Activated naive CD8-positive, alpha-beta T cell (primary cell): ENCODE results near the gene P2RY10.

ENCODE experiments used
- H3K27ac Mint-ChIP-seq: one replicate; pipeline ENCODE4 v1.8.0; 2021; ENCODE audit warnings: mixed read lengths
- H3K27me3 Mint-ChIP-seq: one replicate; pipeline ENCODE4 v1.8.0; 2021; ENCODE audit warnings: mixed read lengths
- H3K36me3 Mint-ChIP-seq: one replicate; pipeline ENCODE4 v1.8.0; 2021; ENCODE audit warnings: mixed read lengths
- H3K4me1 Mint-ChIP-seq: one replicate; pipeline ENCODE4 v1.8.0; 2021; ENCODE audit warnings: low read depth, mixed read lengths
- H3K4me3 Mint-ChIP-seq: one replicate; pipeline ENCODE4 v1.8.0; 2021; ENCODE audit warnings: mild to moderate bottlenecking, mixed read lengths
- H3K9me3 Mint-ChIP-seq: one replicate; pipeline ENCODE4 v1.8.0; 2021; ENCODE audit warnings: low read depth, mixed read lengths

Gene P2RY10, protein sequence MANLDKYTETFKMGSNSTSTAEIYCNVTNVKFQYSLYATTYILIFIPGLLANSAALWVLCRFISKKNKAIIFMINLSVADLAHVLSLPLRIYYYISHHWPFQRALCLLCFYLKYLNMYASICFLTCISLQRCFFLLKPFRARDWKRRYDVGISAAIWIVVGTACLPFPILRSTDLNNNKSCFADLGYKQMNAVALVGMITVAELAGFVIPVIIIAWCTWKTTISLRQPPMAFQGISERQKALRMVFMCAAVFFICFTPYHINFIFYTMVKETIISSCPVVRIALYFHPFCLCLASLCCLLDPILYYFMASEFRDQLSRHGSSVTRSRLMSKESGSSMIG

DNA sequence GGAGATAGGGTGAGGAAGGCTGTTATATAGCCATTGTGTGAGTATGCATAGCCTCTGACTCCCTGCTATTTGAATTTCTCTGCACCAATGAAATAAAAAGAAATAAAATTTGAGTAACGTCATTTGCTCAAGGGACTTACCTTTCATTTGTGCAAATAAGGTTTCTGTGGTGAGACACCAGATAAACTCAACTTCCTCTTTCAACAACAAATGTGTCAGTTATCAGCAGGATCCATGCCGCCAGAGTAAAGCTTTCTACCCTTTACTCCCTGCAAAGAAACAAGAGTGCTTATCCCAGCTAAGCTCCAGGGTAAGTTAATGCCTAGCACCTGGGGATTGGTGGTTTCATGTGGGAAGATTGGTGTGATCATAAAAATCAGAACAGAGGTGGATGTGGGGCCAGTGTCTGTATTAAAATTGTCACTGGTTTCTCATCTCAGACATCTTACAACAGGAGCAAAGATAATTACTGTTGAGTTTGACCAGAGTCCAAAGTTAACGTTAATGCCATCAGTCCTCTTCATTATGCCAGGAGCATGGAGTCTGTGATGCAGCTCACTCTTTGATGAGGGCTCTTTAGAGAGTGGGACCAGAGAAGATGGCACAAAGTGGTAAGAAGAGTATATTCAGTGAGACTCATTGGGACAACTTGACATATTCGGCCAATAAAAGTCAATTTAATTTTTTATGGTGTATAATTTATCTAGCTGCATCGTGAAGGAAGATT is at the start of gene P2RY10:
P2RY10 (plus strand) TSS at position 206 of the 727 bp plus-strand sequence. CDS start 15,130 bp downstream, outside the sequence.
- H3K36me3 Mint-ChIP-seq, result peaks cover 5% of the 10 kb centered on the region
- H3K27me3 Mint-ChIP-seq, result no peaks in the 10 kb centered on the region
- H3K9me3 Mint-ChIP-seq, result no peaks in the 10 kb centered on the region
- peaks cover 85% of the 10 kb centered on the region for H3K4me1 Mint-ChIP-seq
- H3K27ac Mint-ChIP-seq, result peak within 1 kb of the TSS; percentile 99
- H3K4me3 Mint-ChIP-seq, result peak within 1 kb of the TSS; percentile 98

DNA sequence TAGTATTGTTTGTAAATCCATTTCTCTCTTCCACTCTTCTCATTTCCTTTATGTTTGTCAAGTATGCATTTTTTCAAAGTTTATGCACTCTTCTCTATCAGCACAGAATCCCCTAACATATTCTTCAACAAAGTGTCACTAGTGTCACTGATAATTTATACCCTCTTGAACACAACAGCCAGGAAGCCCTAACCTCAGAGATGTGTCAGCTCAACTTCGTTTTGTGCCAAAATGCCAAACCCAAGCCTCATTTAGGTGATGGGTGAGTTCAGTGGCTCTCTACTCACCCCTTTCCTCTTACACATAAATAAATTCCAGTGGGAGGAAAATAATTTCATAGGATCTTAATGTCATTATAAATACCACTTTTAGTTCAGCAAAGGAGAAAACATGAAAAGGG is 22.4 kb upstream of the P2RY10 start:
- Mint-ChIP-seq H3K4me1 (peaks cover 10% of the 10 kb centered on the region), H3K4me3 (no peak overlapping the region), H3K9me3 (no peaks in the 10 kb centered on the region), H3K36me3 (no peaks in the 10 kb centered on the region), H3K27ac (no peak overlapping the region), H3K27me3 (no peaks in the 10 kb centered on the region)

DNA sequence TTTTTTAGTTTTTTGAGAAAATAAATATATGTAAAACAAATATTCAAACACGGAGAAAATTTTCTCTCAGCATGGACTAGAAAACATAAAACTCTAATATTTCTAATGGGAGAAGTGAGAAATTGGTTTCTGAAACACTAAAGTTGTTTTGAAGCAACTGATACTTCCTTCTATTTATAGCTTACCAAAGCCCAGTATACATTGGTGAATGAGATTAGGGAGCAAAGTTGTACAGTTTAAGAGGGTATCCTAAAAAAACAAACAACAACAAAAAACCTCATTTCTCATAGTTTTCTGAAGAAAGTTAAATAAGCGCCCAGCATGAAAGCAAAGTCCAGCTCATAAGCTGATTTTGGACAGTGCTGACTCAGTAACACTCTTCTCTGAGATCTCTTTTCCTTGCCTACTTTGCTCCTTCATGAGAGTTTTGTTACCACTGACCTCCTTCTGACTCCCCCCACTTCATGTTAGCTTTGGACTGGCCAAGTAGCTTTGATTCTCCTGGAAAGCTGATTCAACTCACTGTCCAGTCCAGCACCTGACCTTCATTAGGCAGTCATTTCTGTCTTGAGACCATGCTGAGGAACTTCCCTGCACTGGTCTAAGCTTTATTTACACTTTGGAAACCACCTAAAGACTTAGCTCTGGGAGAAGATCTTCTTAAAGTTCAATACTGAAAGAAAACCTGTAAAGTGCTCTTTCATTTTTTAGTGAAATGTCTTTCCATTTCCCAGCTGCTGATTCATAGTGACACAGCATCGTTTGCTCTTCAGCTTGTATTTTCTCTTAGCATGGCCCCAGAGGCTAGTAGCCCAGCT is 21.8 kb upstream of the P2RY10 start:
- Mint-ChIP-seq H3K4me3 (peak overlapping the region; percentile 49), H3K4me1 (peaks cover 10% of the 10 kb centered on the region), H3K27ac (peak overlapping the region; percentile 76), H3K36me3 (no peaks in the 10 kb centered on the region), H3K27me3 (no peaks in the 10 kb centered on the region), H3K9me3 (no peaks in the 10 kb centered on the region)

DNA sequence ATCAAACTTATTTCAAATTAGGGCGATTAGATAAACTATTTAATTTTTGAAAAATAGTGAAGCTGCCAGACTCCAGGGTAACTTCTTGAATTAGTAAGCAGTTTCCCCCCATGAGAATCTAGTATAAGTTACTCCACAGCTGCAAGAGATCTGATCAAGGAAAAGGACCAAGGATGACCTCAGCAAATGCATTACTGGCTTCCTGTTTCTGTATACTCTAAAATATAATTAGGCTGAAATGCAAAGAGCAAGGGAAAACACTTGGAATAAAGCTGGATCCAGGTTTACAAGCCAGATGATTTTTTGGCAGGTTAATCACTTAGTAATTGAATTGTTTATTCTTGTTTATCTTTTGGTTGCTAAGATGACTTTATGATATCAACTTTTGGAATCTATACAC is 13.4 kb upstream of the P2RY10 start:
- Mint-ChIP-seq H3K27me3 (no peaks in the 10 kb centered on the region), H3K36me3 (no peaks in the 10 kb centered on the region)

DNA sequence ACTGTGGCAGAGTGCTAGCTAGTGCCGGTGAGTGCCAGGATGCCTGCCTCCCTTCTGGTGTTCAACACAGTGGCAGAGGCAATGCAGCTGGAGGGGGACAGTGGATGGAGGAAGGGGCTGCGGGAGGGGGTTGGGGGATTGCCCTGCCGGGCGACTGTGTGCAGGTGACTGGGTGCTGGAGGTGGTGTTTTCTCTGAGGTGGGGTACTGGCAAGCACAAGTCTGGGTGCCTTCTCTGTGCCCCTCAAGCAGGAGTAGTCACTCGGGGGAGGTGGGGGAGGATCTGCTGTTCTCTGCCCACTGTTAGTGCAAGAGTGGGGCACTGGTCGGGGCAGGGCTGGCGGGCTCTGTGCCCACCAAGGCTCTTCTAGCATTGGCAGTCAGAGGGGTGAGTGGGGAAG is 10.3 kb upstream of the P2RY10 start:
- Mint-ChIP-seq H3K36me3 (no peaks in the 10 kb centered on the region), H3K9me3 (no peaks in the 10 kb centered on the region), H3K27me3 (no peaks in the 10 kb centered on the region), H3K27ac (no peak overlapping the region), H3K4me1 (no peaks in the 10 kb centered on the region), H3K4me3 (no peak overlapping the region)

More for the DNA sequence above, 13.4 kb upstream of the P2RY10 start:
- Mint-ChIP-seq H3K4me1 (no peaks in the 10 kb centered on the region), H3K27ac (no peak overlapping the region), H3K4me3 (no peak overlapping the region), H3K9me3 (no peaks in the 10 kb centered on the region)

DNA sequence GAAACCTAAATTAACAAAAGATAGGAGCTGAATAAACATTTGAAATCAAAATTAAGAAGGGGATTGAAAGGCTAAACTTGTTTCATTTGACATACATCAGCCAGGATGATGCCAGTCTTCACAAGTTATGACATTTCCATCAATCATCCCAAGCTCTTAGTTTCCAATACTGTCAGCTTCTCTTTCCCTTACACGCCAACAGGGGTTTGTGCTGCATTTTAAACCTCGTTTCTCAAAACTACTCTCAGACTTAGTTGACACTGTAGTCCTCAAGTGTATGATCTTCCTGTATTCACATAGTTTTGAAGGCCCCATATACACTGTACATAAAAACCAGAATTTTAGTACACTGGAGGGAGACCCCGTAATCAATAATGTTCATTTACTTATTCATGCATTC is 840 bp upstream of the P2RY10 start:
- Mint-ChIP-seq H3K27me3 (no peaks in the 10 kb centered on the region), H3K9me3 (no peaks in the 10 kb centered on the region), H3K4me1 (peaks cover 76% of the 10 kb centered on the region), H3K27ac (peak overlapping the region; percentile 99), H3K4me3 (peak overlapping the region; percentile 98), H3K36me3 (peaks cover 3% of the 10 kb centered on the region)

DNA sequence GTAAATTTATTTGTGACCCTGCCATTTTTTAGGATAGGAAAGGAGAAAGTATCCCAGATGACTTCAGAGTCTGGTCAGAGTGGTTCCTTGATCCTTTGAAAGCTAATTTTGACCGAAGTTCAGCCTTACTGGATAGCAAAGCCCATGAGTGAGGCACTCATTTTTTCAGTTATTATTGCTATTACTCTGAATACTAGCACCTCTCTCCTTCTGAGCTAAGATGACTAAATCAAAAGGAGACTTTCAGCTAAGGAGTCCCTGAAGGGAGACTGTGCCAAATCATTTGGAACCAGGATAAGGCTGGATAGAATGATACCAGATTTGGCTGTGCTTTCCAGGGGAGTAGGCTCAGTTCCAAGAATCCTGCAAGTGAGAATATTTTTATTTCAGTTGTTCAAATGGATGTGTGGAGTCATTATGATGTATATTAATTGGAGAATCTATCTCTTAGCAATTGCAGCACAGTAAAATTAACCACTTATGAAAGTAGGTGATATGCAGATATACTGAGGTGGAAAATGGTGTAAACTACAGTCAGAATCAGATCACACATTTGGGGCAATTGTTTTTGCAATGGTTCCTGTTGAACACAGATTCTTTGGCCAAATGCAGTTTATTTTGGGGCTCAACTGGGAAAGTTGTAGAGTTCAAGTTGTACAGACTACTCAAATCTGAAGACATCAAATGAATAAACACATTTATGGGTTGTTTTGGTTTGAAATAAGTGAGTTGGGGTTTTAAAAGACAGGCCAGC is 1.2 kb downstream of the P2RY10 start:
- Mint-ChIP-seq H3K4me1 (peaks cover 88% of the 10 kb centered on the region), H3K4me3 (peak overlapping the region; percentile 98), H3K27ac (peak overlapping the region; percentile 99), H3K27me3 (no peaks in the 10 kb centered on the region), H3K9me3 (no peaks in the 10 kb centered on the region), H3K36me3 (peaks cover 8% of the 10 kb centered on the region)

DNA sequence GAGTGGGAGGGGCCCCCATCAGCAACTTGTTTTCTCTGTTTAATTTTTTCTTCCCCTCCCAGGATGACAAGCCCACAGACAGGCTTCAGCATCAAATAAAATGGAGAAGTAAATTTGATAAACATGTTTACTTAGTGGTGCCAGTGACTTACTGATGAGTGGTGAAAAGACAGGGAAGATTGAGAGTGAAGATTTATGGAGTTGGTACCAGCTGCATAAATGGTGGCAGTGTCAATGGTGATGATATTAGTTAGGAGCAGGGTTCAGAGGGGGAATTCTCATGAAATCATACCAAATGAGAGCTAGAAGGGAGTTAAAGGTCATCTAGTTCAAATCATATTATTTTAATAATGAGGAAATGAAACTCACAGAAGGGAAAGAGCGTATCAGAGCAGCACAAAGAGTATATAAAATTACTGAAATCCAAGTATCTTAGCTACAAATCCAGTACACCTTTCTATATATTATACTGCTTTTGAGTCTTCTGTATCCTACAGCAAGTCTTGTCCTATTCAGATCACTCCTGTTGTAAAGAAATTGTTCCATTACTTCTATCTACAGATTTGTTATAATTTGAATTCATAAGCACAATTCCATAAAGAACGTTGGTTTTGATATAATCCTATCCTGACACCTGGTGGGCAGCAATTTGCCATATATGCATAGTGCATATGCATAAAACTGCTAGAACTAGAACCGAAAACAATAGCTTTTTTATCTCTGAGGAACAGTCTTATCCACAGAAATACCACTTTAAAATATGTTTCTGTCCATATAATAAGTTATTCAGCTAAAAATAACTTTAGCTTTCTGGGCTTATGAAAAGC is 5.0 kb downstream of the P2RY10 start:
- peak overlapping the region; percentile 98 for H3K4me3 Mint-ChIP-seq
- peaks cover 33% of the 10 kb centered on the region for H3K36me3 Mint-ChIP-seq
- no peaks in the 10 kb centered on the region for H3K9me3 Mint-ChIP-seq
- no peaks in the 10 kb centered on the region for H3K27me3 Mint-ChIP-seq
- H3K4me1 Mint-ChIP-seq, result peaks cover 80% of the 10 kb centered on the region
- H3K27ac Mint-ChIP-seq, result peak overlapping the region; percentile 99

DNA sequence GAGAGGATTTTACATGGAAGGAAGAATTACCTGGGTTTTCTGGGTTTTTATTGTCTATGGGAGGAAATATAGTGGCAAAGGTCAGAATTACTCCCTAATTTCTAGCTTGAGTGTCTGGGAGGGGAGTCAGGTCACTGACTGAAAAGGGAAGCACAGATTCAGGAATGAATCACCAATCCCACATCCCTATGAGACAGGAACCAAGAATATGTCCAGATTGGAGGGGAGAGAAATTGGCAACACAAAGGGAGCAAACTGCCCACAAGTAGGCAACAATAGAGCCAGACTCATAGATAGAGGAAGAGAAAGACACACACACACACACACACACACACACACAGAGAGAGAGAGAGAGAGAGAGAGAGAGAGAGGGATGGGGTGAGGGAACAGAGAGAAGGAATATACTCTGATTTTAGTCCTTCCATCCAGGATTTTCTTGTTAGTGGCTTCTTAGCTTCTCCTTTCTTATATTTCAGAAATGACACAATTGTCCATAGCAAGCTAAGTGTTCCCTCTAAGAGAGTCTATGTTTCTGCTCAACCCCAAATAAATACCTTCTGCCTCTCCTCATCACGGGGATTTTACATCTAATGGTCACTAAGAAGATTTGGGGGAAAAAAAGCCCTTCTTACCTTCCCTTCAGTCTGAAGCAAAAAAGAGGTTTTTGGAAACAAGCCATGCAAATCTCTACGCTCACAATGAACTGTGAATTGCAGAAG is 12.0 kb downstream of the P2RY10 start:
- H3K27ac Mint-ChIP-seq, result peak overlapping the region; percentile 91
- H3K4me3 Mint-ChIP-seq, result peak overlapping the region; percentile 74
- peaks cover 51% of the 10 kb centered on the region for H3K36me3 Mint-ChIP-seq
- H3K4me1 Mint-ChIP-seq, result peaks cover 72% of the 10 kb centered on the region
- H3K27me3 Mint-ChIP-seq, result no peaks in the 10 kb centered on the region
- peaks cover 3% of the 10 kb centered on the region for H3K9me3 Mint-ChIP-seq

DNA sequence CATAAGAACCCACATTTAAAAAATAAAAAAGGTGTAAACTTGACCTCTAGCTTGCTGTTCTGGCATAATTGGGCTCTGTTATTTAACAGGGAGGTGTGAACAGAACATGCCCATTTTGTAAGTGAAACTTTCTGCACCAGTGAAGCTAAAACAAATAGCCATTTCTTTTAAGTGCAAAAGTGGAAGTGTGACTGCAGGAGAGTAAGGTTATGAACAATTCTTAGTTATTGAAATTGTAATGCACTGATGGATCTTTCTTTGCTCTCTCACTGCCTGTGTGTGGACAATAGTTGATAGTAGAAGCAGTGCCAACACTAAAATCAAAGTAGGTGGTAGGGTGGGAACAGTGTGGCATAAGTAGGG is 12.6 kb downstream of the P2RY10 start:
- H3K4me3 Mint-ChIP-seq, result no peak overlapping the region
- H3K4me1 Mint-ChIP-seq, result peaks cover 71% of the 10 kb centered on the region
- H3K9me3 Mint-ChIP-seq, result peaks cover 3% of the 10 kb centered on the region
- peak overlapping the region; percentile 91 for H3K27ac Mint-ChIP-seq
- H3K36me3 Mint-ChIP-seq, result peaks cover 47% of the 10 kb centered on the region
- no peaks in the 10 kb centered on the region for H3K27me3 Mint-ChIP-seq

DNA sequence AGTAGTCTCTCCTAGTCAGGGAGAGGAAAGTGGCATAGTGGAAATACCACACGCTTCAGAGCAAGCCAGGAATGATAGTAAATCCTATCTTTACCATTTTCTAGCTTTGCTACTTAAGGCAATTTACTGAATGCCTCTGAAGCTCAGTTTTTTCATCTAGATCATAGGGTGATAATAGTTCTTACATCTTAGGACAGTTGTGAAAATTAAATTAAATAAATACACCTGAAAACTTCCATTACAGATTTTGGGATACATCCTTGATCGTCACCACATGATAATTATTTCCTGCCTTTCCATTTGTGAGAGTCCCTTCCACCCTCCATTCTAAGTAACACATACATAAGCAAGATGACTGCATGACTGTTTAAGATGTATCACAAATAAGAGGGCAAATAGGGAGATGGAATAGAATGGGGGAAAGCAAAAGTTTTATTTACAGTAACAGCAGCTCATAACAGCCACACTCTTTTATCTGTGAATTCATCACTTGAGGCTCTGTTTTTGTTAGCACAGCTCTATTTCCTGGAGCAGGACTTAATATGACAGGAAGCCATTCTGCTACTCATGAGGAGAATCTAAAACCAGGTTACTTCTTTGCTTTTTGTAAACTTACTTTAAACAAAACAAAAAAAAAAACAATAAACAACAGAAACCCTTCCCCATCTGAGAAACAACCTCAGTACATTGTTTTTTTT is 13.4 kb downstream of the P2RY10 start:
- H3K9me3 Mint-ChIP-seq, result peaks cover 3% of the 10 kb centered on the region
- H3K4me3 Mint-ChIP-seq, result no peak overlapping the region
- peaks cover 49% of the 10 kb centered on the region for H3K36me3 Mint-ChIP-seq
- peak overlapping the region; percentile 91 for H3K27ac Mint-ChIP-seq
- H3K4me1 Mint-ChIP-seq, result peaks cover 74% of the 10 kb centered on the region
- no peaks in the 10 kb centered on the region for H3K27me3 Mint-ChIP-seq

DNA sequence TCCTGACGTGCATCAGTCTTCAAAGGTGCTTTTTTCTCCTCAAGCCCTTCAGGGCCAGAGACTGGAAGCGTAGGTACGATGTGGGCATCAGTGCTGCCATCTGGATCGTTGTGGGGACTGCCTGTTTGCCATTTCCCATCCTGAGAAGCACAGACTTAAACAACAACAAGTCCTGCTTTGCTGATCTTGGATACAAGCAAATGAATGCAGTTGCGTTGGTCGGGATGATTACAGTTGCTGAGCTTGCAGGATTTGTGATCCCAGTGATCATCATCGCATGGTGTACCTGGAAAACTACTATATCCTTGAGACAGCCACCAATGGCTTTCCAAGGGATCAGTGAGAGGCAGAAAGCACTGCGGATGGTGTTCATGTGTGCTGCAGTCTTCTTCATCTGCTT is 15.7 kb downstream of the P2RY10 start:
- H3K4me3 Mint-ChIP-seq, result no peak overlapping the region
- H3K4me1 Mint-ChIP-seq, result peaks cover 66% of the 10 kb centered on the region
- no peaks in the 10 kb centered on the region for H3K27me3 Mint-ChIP-seq
- H3K36me3 Mint-ChIP-seq, result peaks cover 42% of the 10 kb centered on the region
- peak overlapping the region; percentile 64 for H3K27ac Mint-ChIP-seq
- peaks cover 3% of the 10 kb centered on the region for H3K9me3 Mint-ChIP-seq

DNA sequence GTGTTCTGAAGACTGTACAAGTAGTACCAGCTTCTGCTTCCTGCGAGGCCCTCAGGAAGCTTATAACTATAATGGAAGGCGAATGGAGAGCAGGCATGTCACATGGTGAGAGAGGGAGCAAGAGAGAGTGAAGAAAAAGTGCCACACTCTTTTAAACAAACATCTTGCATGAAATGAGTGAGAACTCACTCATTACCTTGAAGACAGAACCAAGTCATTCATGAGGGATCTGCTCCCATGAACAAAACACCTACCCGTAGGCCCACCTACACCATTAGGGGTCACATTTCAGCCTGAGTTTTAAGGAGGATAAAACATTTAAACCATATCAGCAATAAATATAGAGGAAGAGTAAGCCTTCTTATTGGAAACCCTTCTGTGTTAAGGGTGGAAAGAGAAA is 19.4 kb downstream of the P2RY10 start:
- Mint-ChIP-seq H3K4me1 (peaks cover 31% of the 10 kb centered on the region), H3K27me3 (no peaks in the 10 kb centered on the region), H3K27ac (peak overlapping the region; percentile 76), H3K9me3 (peaks cover 3% of the 10 kb centered on the region), H3K4me3 (no peak overlapping the region), H3K36me3 (peaks cover 29% of the 10 kb centered on the region)
